HG02885 (cell line): ENCODE measurements around the gene AOPEP.

Source experiments
- ATAC-seq: cut with Tn5 transposase; IDR thresholded peaks from one replicate; pipeline ENCODE4 v1.9.1; 2021; ENCODE audit warnings: mild to moderate bottlenecking; ENCODE audit not compliant: unreplicated experiment, poor library complexity

Gene AOPEP, protein sequence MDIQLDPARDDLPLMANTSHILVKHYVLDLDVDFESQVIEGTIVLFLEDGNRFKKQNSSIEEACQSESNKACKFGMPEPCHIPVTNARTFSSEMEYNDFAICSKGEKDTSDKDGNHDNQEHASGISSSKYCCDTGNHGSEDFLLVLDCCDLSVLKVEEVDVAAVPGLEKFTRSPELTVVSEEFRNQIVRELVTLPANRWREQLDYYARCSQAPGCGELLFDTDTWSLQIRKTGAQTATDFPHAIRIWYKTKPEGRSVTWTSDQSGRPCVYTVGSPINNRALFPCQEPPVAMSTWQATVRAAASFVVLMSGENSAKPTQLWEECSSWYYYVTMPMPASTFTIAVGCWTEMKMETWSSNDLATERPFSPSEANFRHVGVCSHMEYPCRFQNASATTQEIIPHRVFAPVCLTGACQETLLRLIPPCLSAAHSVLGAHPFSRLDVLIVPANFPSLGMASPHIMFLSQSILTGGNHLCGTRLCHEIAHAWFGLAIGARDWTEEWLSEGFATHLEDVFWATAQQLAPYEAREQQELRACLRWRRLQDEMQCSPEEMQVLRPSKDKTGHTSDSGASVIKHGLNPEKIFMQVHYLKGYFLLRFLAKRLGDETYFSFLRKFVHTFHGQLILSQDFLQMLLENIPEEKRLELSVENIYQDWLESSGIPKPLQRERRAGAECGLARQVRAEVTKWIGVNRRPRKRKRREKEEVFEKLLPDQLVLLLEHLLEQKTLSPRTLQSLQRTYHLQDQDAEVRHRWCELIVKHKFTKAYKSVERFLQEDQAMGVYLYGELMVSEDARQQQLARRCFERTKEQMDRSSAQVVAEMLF

DNA sequence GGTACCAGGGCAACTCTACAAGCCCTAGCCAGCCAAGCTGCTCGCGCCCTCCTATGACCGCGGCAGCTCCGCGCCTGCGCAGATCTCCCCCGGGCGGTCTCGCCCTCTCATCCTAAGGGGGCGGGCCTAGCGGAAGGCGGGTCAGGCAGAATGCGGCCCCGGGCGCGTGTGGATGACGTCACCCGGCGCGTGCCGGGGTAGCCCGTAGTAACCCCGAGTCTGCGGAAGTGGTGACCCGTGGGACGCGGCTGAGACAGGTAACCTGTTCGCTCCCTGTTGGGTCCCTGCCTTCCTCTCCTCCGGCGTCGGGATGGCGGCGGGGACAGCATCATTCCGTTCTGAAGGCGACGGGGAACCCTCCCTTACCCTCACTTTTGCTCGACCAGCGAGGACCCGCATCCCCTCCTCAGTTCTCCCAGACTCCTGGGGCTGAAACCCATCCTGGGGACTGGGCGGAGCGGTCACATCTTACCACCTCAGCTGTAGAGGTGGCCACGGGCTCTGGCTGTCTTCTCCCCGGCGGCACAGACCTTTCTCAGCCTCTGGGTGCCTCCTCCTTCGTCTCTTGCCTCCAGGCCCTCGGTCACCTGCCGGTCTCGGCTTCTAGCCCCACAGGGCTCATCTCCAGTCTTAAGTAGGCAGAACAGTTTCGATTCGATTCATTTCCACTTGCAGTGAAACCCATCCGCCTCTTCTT is at the start of gene AOPEP:
TSS of gene AOPEP (plus strand) at position 205 of the 697 bp plus-strand sequence. CDS start 33,085 bp downstream, outside the sequence.
- ATAC-seq: peak; percentile 98

DNA sequence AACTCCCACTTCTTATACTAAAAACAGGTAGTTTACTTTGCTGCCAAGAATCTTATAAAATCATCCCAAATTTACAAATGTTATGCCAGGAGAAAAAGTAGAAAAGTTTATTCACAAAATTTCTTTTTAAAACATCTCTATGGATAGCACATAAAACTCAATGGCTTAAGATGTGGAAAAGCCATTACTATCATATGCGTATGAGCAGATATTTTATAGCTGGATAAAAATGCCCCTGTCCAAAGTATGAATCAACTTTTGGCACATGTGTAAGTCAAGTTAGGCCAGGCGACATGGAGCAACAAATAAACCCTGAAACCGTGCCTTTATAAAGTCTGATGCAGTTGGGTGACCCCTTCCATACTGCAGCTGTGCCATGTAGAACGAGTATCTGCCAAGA is 48.6 kb upstream of the AOPEP start:
- ATAC-seq: no peak

DNA sequence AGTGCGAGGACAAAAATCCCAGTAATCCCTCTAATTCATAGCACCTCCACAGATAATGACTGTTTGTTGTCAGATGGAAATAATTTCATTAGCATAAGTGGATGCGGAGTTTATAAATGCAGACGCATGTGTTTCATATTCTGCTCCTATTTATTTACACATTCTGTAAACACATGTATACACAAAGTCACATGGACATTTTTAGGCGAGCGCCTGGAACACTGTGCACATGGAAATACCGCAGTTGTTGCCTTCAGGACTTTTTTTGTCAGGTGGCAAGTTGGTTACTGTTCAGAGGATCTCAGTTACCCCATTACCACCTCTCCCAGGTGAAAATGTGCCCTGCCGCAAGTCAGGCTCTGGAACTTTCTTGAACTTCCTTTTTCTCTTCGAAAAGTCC is 46.9 kb upstream of the AOPEP start:
- no peak for ATAC-seq

DNA sequence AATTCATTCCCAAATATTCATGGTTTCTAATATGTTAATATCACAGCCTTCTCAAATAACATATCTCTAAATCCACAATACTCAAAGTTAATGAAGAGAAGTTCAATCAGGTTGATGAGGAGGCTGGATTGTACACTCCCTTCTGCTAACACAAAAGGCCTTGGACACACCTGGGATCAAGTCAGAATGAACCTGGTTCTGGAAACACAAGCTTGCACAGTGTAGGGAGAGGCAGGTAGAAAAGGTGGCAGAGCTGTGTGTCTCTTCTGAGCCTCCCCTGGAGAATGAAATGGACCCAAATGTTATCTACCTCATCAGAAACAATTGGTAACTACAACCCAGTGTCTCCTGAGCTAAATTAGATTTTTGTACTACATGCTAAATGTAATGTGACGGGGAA is 46.5 kb upstream of the AOPEP start:
- ATAC-seq: no peak

DNA sequence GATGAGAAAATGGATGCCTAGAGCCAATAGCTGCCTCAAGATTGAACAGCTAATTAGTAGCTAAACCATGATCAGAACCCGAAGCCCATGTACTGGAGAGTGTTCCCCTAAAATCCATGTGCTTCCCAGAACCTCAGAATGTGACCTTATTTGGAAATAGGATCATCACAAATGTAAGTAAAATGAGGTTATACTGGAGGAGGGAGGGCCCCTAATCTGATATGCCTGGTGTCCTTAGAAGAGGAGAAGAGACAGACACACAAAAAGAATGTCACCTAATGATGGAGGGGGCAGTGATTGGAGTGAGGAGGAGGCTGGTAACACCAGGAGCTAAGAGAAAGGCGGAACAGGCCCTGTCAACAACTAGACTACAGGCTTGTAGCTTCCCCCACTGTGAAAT is 45.9 kb upstream of the AOPEP start:
- ATAC-seq: no peak

DNA sequence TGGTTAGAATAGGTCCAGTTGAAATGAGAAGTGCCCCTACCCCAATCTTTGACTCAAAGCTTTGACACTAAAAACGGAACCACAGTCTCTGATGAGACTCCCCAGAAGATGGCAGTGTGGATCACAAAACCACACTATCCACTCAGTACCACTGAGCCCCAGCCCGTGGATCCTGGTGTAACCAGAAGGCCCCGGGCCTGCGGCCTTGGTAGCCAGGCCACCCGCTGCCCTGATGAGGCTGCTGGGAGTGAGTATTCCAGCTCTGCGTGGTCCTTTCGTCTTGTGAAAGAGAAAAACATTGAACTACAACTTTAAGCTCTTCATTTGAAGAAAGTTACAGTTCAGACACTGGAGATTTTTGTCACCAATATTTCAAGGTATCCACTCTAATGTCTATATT is 45.0 kb upstream of the AOPEP start:
- ATAC-seq: peak; percentile 68

DNA sequence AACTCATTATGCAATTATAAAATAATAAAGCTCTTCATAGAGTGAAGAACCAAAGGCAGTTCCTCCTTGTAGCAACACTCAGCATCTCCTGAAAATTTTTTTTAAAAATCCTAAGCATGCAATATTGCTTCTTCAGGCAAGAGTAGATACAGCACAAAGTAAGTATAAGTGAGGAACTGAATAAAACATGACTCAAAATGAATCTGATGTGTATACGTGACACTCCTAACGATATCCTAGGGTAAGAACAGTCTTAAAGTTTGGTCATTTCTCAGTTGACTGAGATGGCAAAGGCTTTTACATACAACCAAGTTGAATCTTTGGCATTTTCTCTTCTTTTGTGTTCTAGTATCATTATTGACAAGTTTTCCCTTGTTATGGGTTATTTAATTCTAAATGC is 41.1 kb upstream of the AOPEP start:
- ATAC-seq: no peak

DNA sequence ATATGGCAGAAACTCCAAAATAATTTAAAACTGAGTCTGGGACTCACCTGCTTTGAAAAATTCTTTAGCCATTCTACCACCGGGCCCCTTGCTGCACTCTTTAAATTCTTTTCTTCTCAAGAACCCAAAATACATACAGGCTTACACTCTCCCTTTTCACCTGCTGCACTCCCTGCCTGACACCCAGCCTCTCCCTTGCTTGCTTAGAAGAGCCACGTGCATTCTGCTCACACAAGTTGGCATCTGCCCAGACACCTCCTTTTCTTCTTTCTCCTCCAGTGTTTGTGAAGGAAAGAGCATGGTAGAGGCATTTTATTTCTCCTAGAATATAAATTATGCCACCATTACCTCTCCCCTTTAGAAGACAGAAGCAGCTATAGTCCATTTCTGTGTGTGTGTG is 39.0 kb upstream of the AOPEP start:
- ATAC-seq: no peak

DNA sequence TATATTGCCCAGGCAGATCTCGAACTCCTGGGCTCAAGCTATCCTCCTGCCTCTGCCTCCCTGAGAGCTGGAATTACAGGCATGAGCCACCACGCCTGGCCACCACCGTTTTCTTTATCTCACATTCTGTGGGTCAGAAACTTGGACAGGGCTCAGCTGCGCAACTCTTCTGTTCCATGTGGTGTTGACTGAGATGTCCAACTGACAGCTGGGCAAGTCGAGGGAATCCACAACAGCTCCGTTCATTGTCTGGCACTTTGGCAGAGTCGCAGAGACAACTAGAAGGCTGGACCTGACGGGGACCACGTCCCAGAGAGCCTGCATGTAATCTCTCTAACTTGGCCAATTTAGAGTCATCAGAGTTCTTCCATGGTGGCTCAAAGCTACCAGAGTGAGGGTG is 36.2 kb upstream of the AOPEP start:
- no peak for ATAC-seq

DNA sequence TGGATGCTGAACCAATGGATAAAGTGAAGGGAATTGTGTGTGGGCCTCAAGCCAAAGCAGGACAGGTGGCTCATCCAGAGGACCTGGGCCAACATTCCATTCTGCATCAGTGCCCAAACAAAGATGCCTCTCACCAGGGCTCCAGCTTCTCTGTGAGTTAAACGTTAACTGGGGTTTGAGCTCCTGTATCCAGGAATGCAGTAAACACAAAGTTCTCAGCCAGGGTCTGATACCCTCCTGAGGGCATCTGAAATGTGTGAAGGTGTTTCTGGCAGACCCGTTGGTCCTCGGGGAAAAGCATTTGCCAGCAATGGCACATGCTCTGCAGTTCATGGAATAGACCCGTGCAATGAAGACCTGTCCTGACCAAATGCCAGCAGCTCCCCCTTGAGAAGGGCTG is 33.9 kb upstream of the AOPEP start:
- ATAC-seq: no peak

DNA sequence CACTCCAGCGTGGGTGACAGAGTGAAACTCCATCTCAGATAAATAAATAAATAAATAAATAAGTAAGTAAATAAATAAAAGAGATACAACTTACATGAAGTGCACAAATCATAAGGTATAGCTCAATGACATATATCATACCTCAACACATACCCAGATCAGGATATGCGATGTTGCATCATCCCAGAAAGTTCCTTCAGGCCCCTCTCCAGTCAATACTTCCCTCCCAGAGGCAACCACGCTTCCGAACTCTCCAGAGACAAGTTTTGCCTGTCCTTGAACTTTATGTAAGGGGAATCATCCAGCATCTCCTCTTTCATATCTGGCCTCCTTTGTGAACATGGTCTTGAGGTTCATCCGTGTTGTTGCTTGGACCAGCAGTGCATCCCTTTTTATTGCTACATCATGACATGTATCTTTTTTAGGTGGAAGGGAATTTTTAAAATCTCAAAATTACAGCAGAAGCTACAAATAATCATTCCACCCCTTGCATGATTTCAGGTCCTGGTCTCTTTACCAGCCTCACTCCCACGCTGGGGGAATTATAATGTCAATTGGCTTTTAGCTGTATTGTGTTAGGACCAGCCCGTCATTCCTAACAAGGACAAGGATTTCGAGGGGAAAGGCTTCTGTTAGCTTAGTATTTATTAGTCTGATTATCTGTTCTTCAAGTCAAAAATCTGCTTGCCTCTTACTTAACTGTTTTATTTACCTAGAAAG is 32.9 kb upstream of the AOPEP start:
- ATAC-seq: no peak

DNA sequence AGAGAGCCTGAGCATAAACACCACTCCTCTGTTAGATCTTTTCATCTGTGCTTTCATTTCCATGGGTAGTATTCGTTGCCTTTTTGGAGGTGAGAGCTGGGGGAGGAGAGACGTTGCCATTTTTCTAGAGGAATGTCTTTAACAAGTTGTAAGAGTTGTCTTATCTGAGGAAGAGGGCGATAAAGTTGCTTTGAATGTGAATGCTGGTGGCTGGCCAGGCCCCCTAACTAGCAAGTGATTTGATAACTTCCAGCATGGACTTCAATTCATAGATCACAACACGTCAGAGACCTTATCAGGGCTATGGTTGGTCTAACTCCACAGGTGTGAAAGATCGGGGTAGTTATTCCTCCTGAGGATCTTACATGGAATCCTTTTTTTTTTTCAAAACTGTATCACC is 30.0 kb upstream of the AOPEP start:
- ATAC-seq: no peak

DNA sequence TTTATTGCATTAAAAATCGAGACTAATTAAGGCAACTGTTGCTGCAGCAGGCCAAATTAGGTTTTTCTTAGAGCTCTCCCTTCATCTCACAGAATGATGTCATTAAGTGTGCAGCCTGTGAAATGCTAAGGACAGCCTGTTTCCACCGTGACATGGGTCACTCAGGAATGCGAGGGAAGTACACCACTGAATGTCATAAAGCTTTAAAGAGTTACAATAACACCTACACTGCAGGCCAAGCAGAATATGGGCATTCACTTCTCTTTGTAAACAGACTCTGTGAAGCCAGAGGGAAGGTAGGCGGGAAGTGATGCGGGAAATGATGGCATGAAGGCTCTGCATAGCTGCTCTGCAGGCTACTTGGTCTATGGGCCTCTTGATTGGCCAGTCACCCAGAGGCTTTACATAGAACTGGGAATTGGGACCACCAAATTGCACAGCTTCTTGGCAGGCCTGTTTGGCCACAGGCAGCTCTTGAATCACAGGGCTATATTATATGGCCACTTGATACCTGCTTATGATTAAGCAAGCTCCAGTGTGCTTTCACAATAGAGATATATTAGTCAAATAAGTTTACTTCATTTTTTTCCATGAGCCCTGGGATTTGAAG is 28.4 kb upstream of the AOPEP start:
- ATAC-seq: no peak

DNA sequence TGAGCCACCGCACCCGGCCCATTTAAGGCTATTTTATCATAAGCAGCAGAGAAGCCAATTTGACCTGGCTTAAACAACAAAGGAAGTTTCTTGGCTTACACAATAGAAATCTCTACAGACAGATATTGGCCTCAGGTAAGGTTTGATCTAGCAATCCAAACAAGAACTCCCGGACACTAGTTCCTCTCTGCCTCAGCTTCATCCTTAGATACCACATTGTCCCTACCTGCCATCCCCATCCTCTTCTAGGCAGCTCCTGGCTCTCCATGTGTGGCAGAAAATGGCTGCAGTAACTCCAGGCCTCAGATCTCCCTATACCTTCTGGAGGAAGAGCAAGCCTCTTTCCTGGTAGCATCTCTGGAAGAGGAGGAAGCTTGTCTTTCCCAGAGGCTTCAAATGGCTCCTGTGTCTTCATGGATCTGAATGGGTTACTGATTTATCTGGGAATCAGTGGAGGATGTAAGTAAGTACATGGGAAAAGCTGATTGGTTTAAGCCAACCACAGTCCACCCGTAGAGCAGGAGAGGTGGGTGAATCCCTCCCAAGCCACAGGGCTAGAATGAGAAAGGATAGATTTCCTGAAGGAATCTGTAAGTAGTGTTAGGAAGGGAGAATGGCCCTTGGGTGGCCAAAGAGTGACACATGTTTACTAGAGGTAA is 26.7 kb upstream of the AOPEP start:
- no peak for ATAC-seq

DNA sequence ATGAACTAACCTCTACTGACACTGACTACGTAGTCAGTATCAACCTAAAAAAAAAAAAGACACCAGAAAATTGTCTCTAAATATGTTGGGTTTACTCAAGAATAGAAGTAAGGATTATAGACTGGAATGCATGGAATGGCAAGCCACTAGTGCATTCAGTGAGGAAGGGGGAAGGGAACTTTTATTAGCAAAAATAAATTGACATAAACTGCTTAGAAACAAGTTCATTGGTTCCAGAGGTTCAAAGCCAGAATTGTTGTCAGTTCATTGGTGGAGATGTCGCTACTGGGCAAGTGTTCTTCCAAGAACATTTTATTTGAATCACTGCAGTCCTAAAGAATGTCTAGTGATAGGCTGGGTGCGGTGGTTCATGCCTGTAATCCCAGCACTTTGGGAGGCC is 26.1 kb upstream of the AOPEP start:
- no peak for ATAC-seq

DNA sequence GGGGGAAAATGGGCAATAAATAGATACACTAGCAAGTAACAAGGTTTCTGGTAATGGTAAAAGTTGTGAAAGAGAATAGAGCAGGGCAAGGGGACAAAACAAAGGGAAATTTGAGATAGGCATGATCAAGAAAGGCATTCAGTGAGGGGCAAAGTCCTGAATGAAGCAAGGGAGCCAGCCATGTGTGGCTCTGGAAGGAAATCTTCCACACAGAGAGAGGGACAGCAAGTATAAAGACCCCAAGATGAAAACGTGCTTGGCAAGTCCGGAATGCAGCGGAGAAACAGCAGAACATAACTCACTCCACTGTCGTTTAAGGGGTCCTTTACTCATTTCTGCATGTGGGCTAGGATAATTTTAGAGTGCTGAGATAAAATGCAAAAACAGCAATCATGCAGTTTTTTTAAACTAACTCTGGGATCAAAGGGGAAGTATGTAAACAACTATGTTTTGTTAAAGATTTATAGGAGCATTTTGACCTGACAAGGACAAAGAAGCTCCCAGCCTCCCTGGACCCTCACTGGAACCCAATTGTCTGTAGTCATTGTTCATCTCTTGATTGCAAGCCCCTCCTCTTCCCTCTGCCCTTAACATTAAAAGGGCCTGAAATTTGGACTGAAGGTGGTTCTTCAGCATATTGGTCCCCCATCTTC is 22.9 kb upstream of the AOPEP start:
- ATAC-seq: no peak

DNA sequence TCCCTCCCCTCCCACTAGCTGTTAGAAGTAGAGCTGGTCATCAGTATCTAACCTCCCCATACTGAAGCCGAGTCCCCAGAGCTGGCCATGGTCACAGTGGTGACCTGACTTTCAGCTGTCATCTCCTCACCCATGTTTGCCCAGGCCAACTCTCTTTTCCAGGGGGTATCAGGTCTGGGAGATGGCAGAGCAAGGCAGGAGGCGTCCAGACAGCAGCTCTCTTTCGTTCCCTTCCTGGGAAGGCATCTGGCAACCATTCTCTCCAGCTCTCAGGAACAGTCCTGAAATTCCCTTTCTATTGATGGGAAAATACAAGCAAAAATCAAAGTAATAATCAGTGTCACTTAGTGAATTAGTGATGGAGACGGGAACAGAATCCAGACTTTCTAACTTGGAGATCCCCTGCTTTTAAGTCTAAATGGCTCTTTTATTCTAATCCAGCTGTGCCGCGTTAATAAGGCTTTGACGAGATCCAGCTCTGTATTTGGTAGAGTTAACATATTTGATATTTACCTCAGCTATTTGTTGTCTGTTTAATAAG is 21.3 kb upstream of the AOPEP start:
- ATAC-seq: no peak

DNA sequence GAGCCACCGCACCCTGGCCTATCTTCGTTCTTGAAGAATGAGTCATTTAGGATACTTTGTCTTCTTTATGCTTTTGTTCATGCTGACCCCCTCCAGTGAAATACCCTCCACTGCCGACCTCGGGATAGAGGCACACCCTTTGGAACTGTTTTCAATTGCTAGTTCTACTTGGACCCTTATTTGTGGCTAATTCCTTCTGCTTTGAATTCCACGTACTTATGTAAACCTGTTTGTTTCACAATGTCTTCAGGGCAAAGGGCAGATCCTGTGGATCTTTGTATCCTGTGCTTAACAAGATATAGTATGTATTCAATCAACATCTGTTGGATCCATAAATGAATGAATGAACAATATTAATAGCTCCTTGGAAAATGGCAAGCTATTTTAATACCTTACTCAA is 19.6 kb upstream of the AOPEP start:
- ATAC-seq: no peak
